Right lobe of liver (tissue), 6 donors: ENCODE measurements around the gene RFPL1. TPM values are rescaled to one million over a fixed set of nuclear protein-coding genes. Genes with fewer than 3 reads are reported as not detected.
"Not testable (repeated sequence)": the region's sequence is repeated elsewhere in the genome, so short reads cannot be mapped to it uniquely, and the experiment has no call there.

Experiments
- ATAC-seq, 4 donors: fragments of 200-7000 bp; cut with Tn5 transposase; one replicate each; pipeline ENCODE4 v1.9.1; 2020; ENCODE audit warnings: mild to moderate bottlenecking in 4 of 4, moderate library complexity in 4 of 4
- DNase-seq, 3 donors: peaks; one replicate each; pipeline ENCODE4 v3.0.0-alpha.2; 2020
- H3K27ac ChIP-seq, 3 donors: fragments of 200-600 bp; one replicate each; pipeline ENCODE4 v1.8.0; 2022
- H3K27me3 ChIP-seq, 2 donors: fragments of 200-600 bp; one replicate each; pipeline ENCODE4 v1.8.0; 2022
- H3K36me3 ChIP-seq, 4 donors: fragments of 200-600 bp; sonication (generic) in 1 of 4; one replicate each; pipeline versions ENCODE4 v1.5.1 to v1.8.0; 2017 to 2022; ENCODE audit warnings: control low read depth in 1 of 4
- H3K4me1 ChIP-seq, 4 donors: fragments of 200-600 bp; sonication (generic) in 1 of 4; one replicate each; pipeline versions ENCODE4 v1.5.1 to v1.8.0; 2017 to 2022; ENCODE audit warnings: control low read depth in 1 of 4
- H3K4me3 ChIP-seq, 3 donors: fragments of 200-600 bp; one replicate each; pipeline ENCODE4 v1.8.0; 2022
- H3K9me3 ChIP-seq, 4 donors: fragments of 200-600 bp; sonication (generic) in 1 of 4; one replicate each; pipeline versions ENCODE4 v1.5.1 to v1.8.0; 2017 to 2022; ENCODE audit warnings: control low read depth in 1 of 4
- POLR2A ChIP-seq: fragments of 450-650 bp; IDR thresholded peaks from one replicate; pipeline ENCODE4 v1.6.1; 2017; ENCODE audit warnings: antibody characterized with exemption, mild to moderate bottlenecking
- WGBS: methylation state at CpG from one replicate; pipeline ENCODE4 v1.1.6; 2018; ENCODE audit warnings: low coverage, low lambda C conversion rate; ENCODE audit not compliant: insufficient coverage; ENCODE audit errors: missing lambda C conversion rate; 5-methylcytosine and 5-hydroxymethylcytosine counted together
- intact Hi-C, 2 donors: fragments of 100-400 bp; cut with DNase I; formaldehyde crosslinking; loops; one replicate each; pipeline versions ENCODE4 v1.11.2 to v1.14.1; 2022
- total RNA-seq, 6 experiments: library from RNA; depleted of rRNA in 2 of 6; stranded (reverse); fragments of >200 nt in 2 of 6; fragmentation: NEBNext Ultra II Directional in 3 of 6; extraction: Animal tissue kit (Norgen Biotek cat#: 25700) in 3 of 6; gene quantifications; one replicate each; pipeline versions ENCODE4 v1.1.0 to v1.2.4, GENCODE V29; 2016 to 2023
- TF ChIP-seq, protein P1 (sequence below), 4 donors: fragments of 200-600 bp in 3 of 4; fragments of 450-650 bp in 1 of 4; IDR thresholded peaks; one replicate each; pipeline versions ENCODE4 v1.5.1 to v1.8.0; 2016 to 2022; ENCODE audit warnings: antibody characterized with exemption in 4 of 4, mild to moderate bottlenecking in 2 of 4
- donor health status: DM: no; HTN: yes; CAD: no.
- donor health status: DM: no; HTN: no; CAD: no.
- donor health status: DM: no; HTN: no; CAD: no.
- donor health status: DM: no; HTN: yes; CAD: no.
- donor health status: DM: no; HTN: yes; CAD: no.

RFPL1 gene
- total RNA-seq, 6 experiments from 2014 or later = 0.35 to 0.37 TPM; not detected in 4

GRCh38 chr22:29408940-29409339 is 29.4 kb upstream of the RFPL1 start:
- intact Hi-C loops = no loop called here
- DNase-seq (no peak), ATAC-seq (no peak)
- H3K27ac ChIP-seq = no peak overlapping the region
- H3K4me3 ChIP-seq = no peak overlapping the region
- peaks cover 0 to under 1% (median 0%) of the 10 kb centered on the region in 4 donors for H3K4me1 ChIP-seq
- no peaks in the 10 kb centered on the region for H3K36me3 ChIP-seq
- H3K27me3 ChIP-seq = no peaks in the 10 kb centered on the region
- 33% methylated on average over 6 of the region's 6 CpGs for WGBS
- no peaks in the 10 kb centered on the region for H3K9me3 ChIP-seq
- no peak for TF ChIP-seq POLR2A
- TF ChIP-seq, protein P1, sequence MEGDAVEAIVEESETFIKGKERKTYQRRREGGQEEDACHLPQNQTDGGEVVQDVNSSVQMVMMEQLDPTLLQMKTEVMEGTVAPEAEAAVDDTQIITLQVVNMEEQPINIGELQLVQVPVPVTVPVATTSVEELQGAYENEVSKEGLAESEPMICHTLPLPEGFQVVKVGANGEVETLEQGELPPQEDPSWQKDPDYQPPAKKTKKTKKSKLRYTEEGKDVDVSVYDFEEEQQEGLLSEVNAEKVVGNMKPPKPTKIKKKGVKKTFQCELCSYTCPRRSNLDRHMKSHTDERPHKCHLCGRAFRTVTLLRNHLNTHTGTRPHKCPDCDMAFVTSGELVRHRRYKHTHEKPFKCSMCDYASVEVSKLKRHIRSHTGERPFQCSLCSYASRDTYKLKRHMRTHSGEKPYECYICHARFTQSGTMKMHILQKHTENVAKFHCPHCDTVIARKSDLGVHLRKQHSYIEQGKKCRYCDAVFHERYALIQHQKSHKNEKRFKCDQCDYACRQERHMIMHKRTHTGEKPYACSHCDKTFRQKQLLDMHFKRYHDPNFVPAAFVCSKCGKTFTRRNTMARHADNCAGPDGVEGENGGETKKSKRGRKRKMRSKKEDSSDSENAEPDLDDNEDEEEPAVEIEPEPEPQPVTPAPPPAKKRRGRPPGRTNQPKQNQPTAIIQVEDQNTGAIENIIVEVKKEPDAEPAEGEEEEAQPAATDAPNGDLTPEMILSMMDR (IDR thresholded peaks at IDR 0.05) = no peak

DNA sequence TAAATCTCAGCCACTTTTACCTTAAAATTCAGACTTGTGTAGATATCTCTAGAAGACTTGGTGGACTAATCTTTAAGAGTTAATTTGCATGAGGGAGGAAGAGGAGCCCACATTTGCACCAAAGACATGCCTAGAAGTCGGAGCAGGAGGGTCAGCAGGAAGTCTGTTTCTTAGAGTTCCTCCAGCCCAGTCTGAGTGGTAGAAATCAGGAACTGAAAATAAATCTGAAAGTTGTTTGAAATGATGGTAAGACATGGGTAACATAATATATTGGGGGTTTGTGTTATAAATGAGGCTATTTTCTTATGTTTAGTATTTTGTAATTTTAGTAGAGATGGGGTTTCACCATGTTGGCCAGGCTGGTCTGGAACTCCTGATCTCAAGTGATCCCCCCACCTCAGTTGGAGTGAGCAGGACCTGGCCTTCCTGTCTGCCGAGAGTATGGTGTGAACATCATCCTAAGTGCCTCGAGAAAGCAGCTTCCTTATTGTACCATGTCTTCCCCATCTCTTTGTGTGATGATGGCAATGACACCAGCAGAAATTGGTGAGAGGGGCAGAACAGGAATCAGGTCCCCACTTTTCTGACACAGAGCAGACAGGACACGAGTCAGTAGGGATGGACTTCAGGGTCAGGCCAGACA is 26.7 kb upstream of the RFPL1 start:
- H3K27me3 ChIP-seq, H3K36me3 ChIP-seq, H3K9me3 ChIP-seq, H3K4me3 ChIP-seq, H3K27ac ChIP-seq, intact Hi-C loops, H3K4me1 ChIP-seq, DNase-seq: not testable (repeated sequence)
- peak in 1 of 4 donors; percentile 10 for ATAC-seq
- 57% methylated on average over 3 of the region's 4 CpGs for WGBS

DNA sequence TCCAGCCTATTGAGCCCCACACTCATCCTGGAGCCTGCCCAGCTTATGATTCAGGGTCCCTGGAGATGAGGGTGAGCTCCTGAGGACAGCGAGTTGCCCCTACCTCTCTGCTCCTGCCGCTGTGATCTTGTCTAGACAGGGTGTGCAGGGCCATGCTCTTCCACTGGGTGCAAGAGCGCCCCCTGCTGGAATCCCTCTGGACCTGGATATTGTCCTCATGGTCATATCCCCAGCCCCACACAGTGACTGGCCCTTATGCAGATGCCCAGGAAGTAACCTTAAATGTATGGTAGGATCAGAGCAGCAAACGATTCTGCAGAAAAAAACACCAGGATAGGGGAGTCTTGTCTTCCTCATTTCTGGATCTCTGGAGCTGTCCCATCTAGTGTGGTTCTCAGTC is 25.6 kb upstream of the RFPL1 start:
- H3K36me3 ChIP-seq, DNase-seq, intact Hi-C loops, H3K9me3 ChIP-seq, H3K4me1 ChIP-seq, H3K27me3 ChIP-seq, H3K4me3 ChIP-seq, H3K27ac ChIP-seq: not testable (repeated sequence)
- WGBS = 11% methylated on average over 1 of the region's 4 CpGs
- TF ChIP-seq, protein P1 (IDR thresholded peaks at IDR 0.05) = peak; percentile 34 to 57 (median 48)
- ATAC-seq = peak; percentile 69 to 76 (median 74)

DNA sequence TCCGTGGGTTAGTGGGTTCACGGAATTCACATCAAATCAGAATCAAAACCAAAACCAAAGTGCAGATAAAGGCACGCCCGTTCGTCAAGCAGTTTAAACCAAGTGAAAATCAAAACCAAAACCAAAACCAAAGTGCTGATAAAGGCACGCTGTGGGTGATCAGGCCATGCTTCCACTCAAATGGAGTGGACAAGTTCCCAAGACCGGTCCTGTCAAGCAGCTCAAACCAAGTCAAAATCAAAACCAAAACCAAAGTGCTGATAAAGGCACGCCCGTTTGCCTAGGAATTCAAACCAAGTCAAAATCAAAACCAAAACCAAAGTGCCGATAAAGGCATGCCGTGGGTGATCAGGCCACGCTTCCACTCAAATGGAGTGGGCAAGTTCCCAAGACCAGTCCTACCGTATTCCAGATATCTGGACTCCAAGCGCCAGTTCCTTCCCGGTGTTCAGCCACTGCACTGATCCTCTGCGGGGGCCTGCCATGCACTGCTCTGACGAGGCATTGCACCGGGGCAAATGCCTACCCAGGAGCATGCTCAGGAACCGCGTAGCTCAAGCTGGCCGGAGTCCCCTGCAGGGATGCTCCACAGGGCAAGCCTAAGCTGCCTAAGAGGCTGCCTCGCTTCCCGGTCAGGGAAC is 23.3 kb upstream of the RFPL1 start:
- intact Hi-C loops = not testable (repeated sequence)
- WGBS = 5% methylated on average over 16 of the region's 23 CpGs

DNA sequence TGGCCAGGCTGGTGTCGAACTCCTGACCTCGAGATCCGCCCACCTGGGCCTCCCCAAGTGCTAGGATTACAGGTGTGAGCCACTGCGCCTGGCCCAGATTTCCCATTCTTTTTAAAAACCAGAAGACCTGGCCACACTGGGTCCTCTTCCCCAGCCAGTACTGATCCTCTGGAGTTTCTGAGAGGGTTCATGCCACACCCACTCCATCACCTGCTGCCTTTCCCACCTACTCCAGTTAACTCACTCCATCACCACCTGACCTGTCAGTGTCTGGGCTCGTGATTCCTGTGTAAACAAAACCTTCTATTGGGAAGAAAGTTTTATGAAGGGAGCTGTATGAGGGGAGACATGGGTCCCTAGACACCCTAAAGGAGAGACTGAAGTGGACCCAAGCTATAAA is 19.7 kb upstream of the RFPL1 start:
- H3K9me3 ChIP-seq, H3K36me3 ChIP-seq, H3K27ac ChIP-seq, intact Hi-C loops, ATAC-seq, H3K27me3 ChIP-seq, H3K4me1 ChIP-seq, H3K4me3 ChIP-seq, DNase-seq: not testable (repeated sequence)
- 29% methylated on average over 2 of the region's 5 CpGs for WGBS

More for the DNA sequence above, 23.3 kb upstream of the RFPL1 start:
- H3K36me3 ChIP-seq, H3K9me3 ChIP-seq, H3K4me1 ChIP-seq, H3K27me3 ChIP-seq: not testable (repeated sequence)
- peak overlapping the region; percentile 37 to 69 (median 67) for H3K27ac ChIP-seq
- DNase-seq = peak; percentile 64 to 74 (median 71)
- peak overlapping the region; percentile 40 to 76 (median 69) for H3K4me3 ChIP-seq
- ATAC-seq = peak; percentile 79 to 86 (median 84)

DNA sequence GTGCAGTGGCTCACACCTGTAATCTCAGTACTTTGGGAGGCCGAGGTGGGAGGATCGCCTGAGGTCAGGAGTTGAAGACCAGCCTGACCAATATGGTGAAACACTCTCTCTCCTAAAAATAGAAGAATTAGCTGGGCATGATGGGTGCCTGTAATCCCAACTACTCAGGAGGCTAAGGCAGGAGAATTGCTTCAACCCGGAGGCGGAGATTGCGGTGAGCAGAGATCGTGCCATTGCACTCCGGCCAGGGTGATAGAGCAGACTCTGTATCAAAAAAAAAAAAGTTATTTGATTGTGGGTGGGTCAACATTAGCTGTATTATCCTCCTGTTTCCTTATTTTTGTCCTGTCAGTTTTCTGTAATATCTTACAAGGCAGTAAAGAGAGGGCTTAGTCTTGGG is 11.9 kb upstream of the RFPL1 start:
- H3K4me3 ChIP-seq = no peak overlapping the region
- no peaks in the 10 kb centered on the region for H3K4me1 ChIP-seq
- no peaks in the 10 kb centered on the region for H3K9me3 ChIP-seq
- ATAC-seq (no peak), DNase-seq (no peak)
- H3K27me3 ChIP-seq = no peaks in the 10 kb centered on the region
- 100% methylated on average over 4 of the region's 7 CpGs for WGBS
- intact Hi-C loops = no loop called here
- H3K27ac ChIP-seq = no peak overlapping the region
- no peaks in the 10 kb centered on the region for H3K36me3 ChIP-seq
- TF ChIP-seq, protein P1 (IDR thresholded peaks at IDR 0.05) = no peak
- no peak for TF ChIP-seq POLR2A
